H1 (cell line): ENCODE data around the gene SRPRB. TPM values are rescaled to one million over a fixed set of nuclear protein-coding genes. Genes with fewer than 3 reads are reported as not detected.
A peak's percentile ranks its signal among the peaks of the same experiment; 100 is the strongest.

Experiments used
- CTCF ChIA-PET: fragments of 300-600 bp; sonication (Branson Sonifier 250); formaldehyde crosslinking; loops from one replicate; lab custom pipeline; 2021; ENCODE audit not compliant: partially characterized antibody; lab: Charles Lee
- POLR2A ChIA-PET: fragments of 300-600 bp; sonication (Branson Sonifier 250); formaldehyde crosslinking; loops from one replicate; lab custom pipeline; 2021; ENCODE audit warnings: inconsistent platforms; ENCODE audit not compliant: partially characterized antibody; lab: Charles Lee
- DNase-seq, 2 experiments: peaks; one replicate each; pipeline versions ENCODE4 v3.0.0 to v3.0.0-alpha.2; 2010 to 2022; ENCODE audit warnings: low spot score in 2 of 2, low read depth in 1 of 2, mixed read lengths in 1 of 2
- FAIRE-seq: peaks from 2 replicates; lab custom pipeline; 2011; peaks lifted over from hg19 to GRCh38; lab: Jason Lieb, UNC
- H2AFZ ChIP-seq: 2 replicates; pipeline ENCODE4 v1.8.1; 2012; ENCODE audit warnings: low read length, inconsistent platforms
- H2AK5ac ChIP-seq: 2 replicates; pipeline ENCODE4 v1.6.1; 2013; ENCODE audit warnings: low read depth, low read length
- H2BK120ac ChIP-seq: replicated peaks from 2 replicates; pipeline ENCODE3; 2013; ENCODE audit warnings: low read depth, low read length, inconsistent platforms
- H2BK12ac ChIP-seq: 2 replicates; pipeline ENCODE4 v1.6.1; 2013; ENCODE audit warnings: low read depth, low read length
- H2BK15ac ChIP-seq: 2 replicates; pipeline ENCODE4 v1.6.1; 2013; ENCODE audit warnings: low read length
- H2BK20ac ChIP-seq: 2 replicates; pipeline ENCODE4 v1.6.1; 2013; ENCODE audit warnings: low read length
- H2BK5ac ChIP-seq: 2 replicates; pipeline ENCODE4 v1.6.1; 2013; ENCODE audit warnings: low read depth, low read length
- H3K14ac ChIP-seq: 2 replicates; pipeline ENCODE4 v1.6.1; 2013; ENCODE audit warnings: inconsistent platforms; ENCODE audit not compliant: insufficient read length
- H3K18ac ChIP-seq: 2 replicates; pipeline ENCODE4 v1.6.1; 2013; ENCODE audit warnings: low read length; ENCODE audit errors: extremely low read depth
- H3K23ac ChIP-seq: 2 replicates; pipeline ENCODE4 v1.6.1; 2013; ENCODE audit warnings: inconsistent platforms; ENCODE audit not compliant: insufficient read length
- H3K23me2 ChIP-seq: 2 replicates; pipeline ENCODE4 v1.6.1; 2013; ENCODE audit warnings: low read depth, low read length
- H3K27ac ChIP-seq: 2 replicates; pipeline ENCODE4 v1.6.1; 2011; ENCODE audit warnings: low read depth, low read length, inconsistent platforms
- H3K27me3 ChIP-seq, 4 experiments: replicated peaks in 1 of 4; 1 replicate in 1 of 4; 2 replicates in 3 of 4; pipeline versions ENCODE4 v1.6.1 to v1.8.1; 2011 to 2013; ENCODE audit warnings: low read length in 3 of 4, mild to moderate bottlenecking in 3 of 4, inconsistent platforms in 2 of 4, mixed read lengths in 2 of 4, moderate library complexity in 1 of 4; ENCODE audit not compliant: control insufficient read depth in 3 of 4, insufficient read depth in 3 of 4; ENCODE audit errors: extremely low read depth in 1 of 4
- H3K36me3 ChIP-seq, 4 experiments: 2 replicates each; pipeline versions ENCODE4 v1.6.1 to v1.8.1; 2011 to 2013; ENCODE audit warnings: mild to moderate bottlenecking in 4 of 4, low read length in 3 of 4, moderate library complexity in 2 of 4, control low read depth in 1 of 4, inconsistent platforms in 1 of 4; ENCODE audit not compliant: insufficient read depth in 4 of 4, control insufficient read depth in 2 of 4
- H3K4ac ChIP-seq: replicated peaks from 2 replicates; pipeline ENCODE3; 2013; ENCODE audit warnings: low read length, low read depth, mixed read lengths, inconsistent platforms; ENCODE audit not compliant: insufficient read length
- H3K4me1 ChIP-seq, 4 experiments: replicated peaks in 1 of 4; 1 replicate in 1 of 4; 2 replicates in 3 of 4; pipeline versions ENCODE4 v1.6.1 to v1.8.1; 2011 to 2013; ENCODE audit warnings: low read length in 3 of 4, inconsistent platforms in 2 of 4, mixed read lengths in 1 of 4; ENCODE audit not compliant: insufficient read depth in 4 of 4, control insufficient read depth in 3 of 4
- H3K4me2 ChIP-seq, 2 experiments: 2 replicates each; pipeline versions ENCODE4 v1.6.1 to v1.8.1; 2011 to 2013; ENCODE audit warnings: low read depth in 2 of 2, low read length in 2 of 2, control low read depth in 1 of 2, inconsistent platforms in 1 of 2, mild to moderate bottlenecking in 1 of 2; ENCODE audit not compliant: insufficient read depth in 1 of 2
- H3K4me3 ChIP-seq, 4 experiments: fragments of 200-600, 300-600 bp in 1 of 4; sonication (generic), shearing (Covaris generic), sonication (Bioruptor Twin) in 1 of 4; 2 replicates each; pipeline versions ENCODE4 v1.5.1 to v1.8.1; 2011 to 2016; ENCODE audit warnings: low read length in 4 of 4, low read depth in 3 of 4, control low read depth in 2 of 4, inconsistent platforms in 2 of 4, mild to moderate bottlenecking in 2 of 4, mixed read lengths in 1 of 4, moderate library complexity in 1 of 4; ENCODE audit not compliant: insufficient read depth in 2 of 4; ENCODE audit errors: extremely low read depth in 1 of 4
- H3K56ac ChIP-seq: replicated peaks from 2 replicates; pipeline ENCODE3; 2013; ENCODE audit warnings: low read depth, mild to moderate bottlenecking, mixed read lengths, low read length, inconsistent platforms; ENCODE audit not compliant: insufficient read length
- H3K79me1 ChIP-seq: 2 replicates; pipeline ENCODE4 v1.6.1; 2013; ENCODE audit warnings: low read depth, low read length, control low read depth
- H3K79me2 ChIP-seq, 2 experiments: 2 replicates each; pipeline versions ENCODE4 v1.6.1 to v1.8.1; 2012 to 2013; ENCODE audit warnings: low read length in 2 of 2, mild to moderate bottlenecking in 2 of 2, inconsistent platforms in 1 of 2; ENCODE audit not compliant: insufficient read depth in 2 of 2, control insufficient read depth in 1 of 2
- H3K9ac ChIP-seq, 4 experiments: replicated peaks in 1 of 4; 1 replicate in 1 of 4; 2 replicates in 3 of 4; pipeline versions ENCODE4 v1.6.1 to v1.8.1; 2011 to 2013; ENCODE audit warnings: low read depth in 3 of 4, low read length in 3 of 4, control low read depth in 2 of 4, mild to moderate bottlenecking in 2 of 4, moderate library complexity in 2 of 4, inconsistent platforms in 1 of 4; ENCODE audit errors: extremely low read depth in 1 of 4
- H3K9me3 ChIP-seq, 2 experiments: 2 replicates each; pipeline versions ENCODE4 v1.6.1 to v1.8.1; 2012 to 2013; ENCODE audit warnings: mild to moderate bottlenecking in 2 of 2, moderate library complexity in 2 of 2, control low read depth in 1 of 2, inconsistent platforms in 1 of 2, low read depth in 1 of 2, low read length in 1 of 2, mixed read lengths in 1 of 2; ENCODE audit not compliant: insufficient read depth in 2 of 2
- H4K20me1 ChIP-seq, 2 experiments: replicated peaks in 1 of 2; 2 replicates each; pipeline versions ENCODE3 to v1.8.1; 2011 to 2013; ENCODE audit warnings: inconsistent platforms in 2 of 2, low read length in 2 of 2, mild to moderate bottlenecking in 1 of 2; ENCODE audit not compliant: insufficient read depth in 2 of 2, control insufficient read depth in 1 of 2
- H4K5ac ChIP-seq: 2 replicates; pipeline ENCODE4 v1.6.1; 2013; ENCODE audit warnings: low read length, low read depth, mixed read lengths, inconsistent platforms; ENCODE audit not compliant: insufficient read length
- H4K8ac ChIP-seq: 2 replicates; pipeline ENCODE4 v1.8.0; 2013; ENCODE audit warnings: mild to moderate bottlenecking, moderate library complexity, low read length, inconsistent platforms; ENCODE audit not compliant: insufficient read depth; ENCODE audit errors: extremely low read depth
- H4K91ac ChIP-seq: replicated peaks from 2 replicates; pipeline ENCODE3; 2013; ENCODE audit warnings: low read length, mixed read lengths, inconsistent platforms; ENCODE audit not compliant: insufficient read length
- CTBP2 ChIP-seq: IDR thresholded peaks from 2 replicates; pipeline ENCODE4 v1.7.0; 2011; ENCODE audit warnings: borderline replicate concordance, mild to moderate bottlenecking, moderate library complexity, mixed read lengths, low read length; ENCODE audit not compliant: insufficient read depth, insufficient read length
- SIX5 ChIP-seq: IDR thresholded peaks from 2 replicates; pipeline ENCODE4 v1.6.1; 2011; ENCODE audit warnings: mild to moderate bottlenecking, low read depth, low read length
- SRF ChIP-seq: IDR thresholded peaks from 2 replicates; pipeline ENCODE4 v1.6.1; 2011; ENCODE audit warnings: mild to moderate bottlenecking, low read depth, low read length, moderate library complexity
- WGBS, 2 experiments: shearing (Covaris generic) in 1 of 2; methylation state at CpG; one replicate each; pipeline versions ENCODE4 v1.1.6 to v1.1.7; 2013 to 2015; ENCODE audit warnings: low lambda C conversion rate in 2 of 2, mixed read lengths in 2 of 2, inconsistent platforms in 1 of 2, low coverage in 1 of 2, missing lambda C conversion rate in 1 of 2; ENCODE audit not compliant: insufficient replicate concordance in 2 of 2, insufficient coverage in 1 of 2, insufficient read length in 1 of 2; ENCODE audit errors: extremely low coverage in 1 of 2, missing lambda C conversion rate in 1 of 2; 5-methylcytosine and 5-hydroxymethylcytosine counted together
- polyA plus RNA-seq, 7 experiments: library from polyadenylated mRNA; depleted of rRNA in 3 of 7; stranded (reverse) in 5 of 7; unstranded in 2 of 7; fragments of >200 nt in 5 of 7; fragments of 200-250 nt in 2 of 7; gene quantifications; 1 replicate in 5 of 7; 2 replicates in 1 of 7; 4 replicates in 1 of 7; pipeline versions ENCODE4 v1.2.1 to v1.2.3, GENCODE V29; 2011 to 2013; ENCODE audit warnings: missing spikeins in 2 of 7, mixed read lengths in 2 of 7
- total RNA-seq: library from RNA; stranded (reverse); fragmentation: NEBNext Ultra II Directional; extraction: Animal tissue kit (Norgen Biotek cat#: 25700); gene quantifications from 2 replicates; pipeline ENCODE4 v1.2.1, GENCODE V29; 2021

SRPRB gene
- total and polyA plus RNA-seq, 2 of the 8 experiments (the other 6 are each of a cell fraction or from before 2014, with no cell fraction given), result 15.9 to 49.8 TPM

GRCh38 chr3:133804896-133805295 lies 719 bp upstream of the SRPRB start:
- H2AFZ ChIP-seq, result peak overlapping the region; percentile 100
- ChIA-PET CTCF (interaction anchor here (0.7 kb wide), 1 partner anchor 114 kb away, joined by 3 read pairs; no protein-coding TSS in a partner anchor), POLR2A (no interaction called here)
- no peak overlapping the region for H4K5ac ChIP-seq
- no peaks in the 10 kb centered on the region for H4K20me1 ChIP-seq
- no peak overlapping the region for H3K56ac ChIP-seq
- H2BK5ac ChIP-seq, result no peak overlapping the region
- TF ChIP-seq SIX5 (no peak), CTBP2 (no peak), SRF (no peak)
- no peak overlapping the region for H2BK12ac ChIP-seq
- H3K23ac ChIP-seq, result no peak overlapping the region
- H2BK20ac ChIP-seq, result no peak overlapping the region
- DNase-seq (no peak), FAIRE-seq (no peak)
- H3K18ac ChIP-seq, result no peak overlapping the region
- H4K91ac ChIP-seq, result no peak overlapping the region
- H3K9me3 ChIP-seq, result no peaks in the 10 kb centered on the region
- H3K27me3 ChIP-seq, result no peaks in the 10 kb centered on the region
- H3K36me3 ChIP-seq, result peaks cover 2 to 19% (median 9%) of the 10 kb centered on the region in 4 experiments; a peak in 5 of 8 replicates
- 67% methylated on average over 4 of the region's 4 CpGs; no CpG with 5 or more reads in 1 of the 2 experiments for WGBS, 2 experiments
- H3K4me1 ChIP-seq, result peaks cover 0 to 5% (median 1%) of the 10 kb centered on the region in 4 experiments; a peak in 3 of 7 replicates
- no peak overlapping the region for H3K27ac ChIP-seq
- H3K79me1 ChIP-seq, result no peaks in the 10 kb centered on the region
- H3K14ac ChIP-seq, result no peak overlapping the region
- H4K8ac ChIP-seq, result no peak overlapping the region
- H2BK120ac ChIP-seq, result no peak overlapping the region
- H2BK15ac ChIP-seq, result no peak overlapping the region
- H3K4ac ChIP-seq, result no peak overlapping the region
- H3K79me2 ChIP-seq, result peaks cover 0 to 14% of the 10 kb centered on the region in 2 experiments; a peak in 2 of 4 replicates
- no peak overlapping the region for H2AK5ac ChIP-seq
- peak overlapping the region; percentile 72 to 80 for H3K4me2 ChIP-seq
- no peak overlapping the region for H3K9ac ChIP-seq
- H3K4me3 ChIP-seq, result peak overlapping the region; percentile 83 to 96 (median 92); a peak in 5 of 8 replicates
- no peaks in the 10 kb centered on the region; the same call in 1 of the 2 replicates for H3K23me2 ChIP-seq
